ENCODE results near the gene MAU2.

- TF ChIP-seq CTCF (IDR thresholded peaks at IDR 0.05; ENCODE audit: low read depth, low read length, poor library complexity, severe bottlenecking) (no peak), EZH2phosphoT487 (IDR thresholded peaks at IDR 0.05; ENCODE audit: borderline replicate concordance, low read length) (no peak)
Observed at GRCh38 chr19:19316082-19316481, 4.5 kb upstream of the MAU2 start.

Measured in DOHH2 (cell line).